H9 (cell line): Measurements from ENCODE around the gene MEIS2. TPM values are rescaled to one million over a fixed set of nuclear protein-coding genes. Genes with fewer than 3 reads are reported as not detected.

Experiments used
- DNase-seq: peaks from one replicate; pipeline ENCODE4 v3.0.0-alpha.2; 2017
- H2AFZ ChIP-seq: one replicate; pipeline ENCODE4 v1.6.1; 2013; ENCODE audit warnings: mild to moderate bottlenecking, low read length, control low read depth, moderate library complexity
- H2AK5ac ChIP-seq: 2 replicates; pipeline ENCODE4 v1.6.1; 2013; ENCODE audit warnings: low read length, control low read depth, mixed read lengths; ENCODE audit not compliant: insufficient read length
- H2BK120ac ChIP-seq: one replicate; pipeline ENCODE4 v1.6.1; 2013; ENCODE audit warnings: low read depth, mild to moderate bottlenecking, low read length, control low read depth, inconsistent platforms; ENCODE audit not compliant: poor library complexity, severe bottlenecking
- H2BK12ac ChIP-seq: 2 replicates; pipeline ENCODE4 v1.6.1; 2013; ENCODE audit warnings: low read length, control low read depth, mixed read lengths, low read depth; ENCODE audit not compliant: insufficient read length
- H2BK15ac ChIP-seq: 2 replicates; pipeline ENCODE4 v1.6.1; 2013; ENCODE audit warnings: low read depth, low read length, control low read depth
- H2BK20ac ChIP-seq: one replicate; pipeline ENCODE4 v1.6.1; 2013; ENCODE audit warnings: low read depth, mild to moderate bottlenecking, low read length, control low read depth, inconsistent platforms; ENCODE audit not compliant: poor library complexity, severe bottlenecking
- H2BK5ac ChIP-seq: 2 replicates; pipeline ENCODE4 v1.6.1; 2013; ENCODE audit warnings: low read length, control low read depth, mixed read lengths; ENCODE audit not compliant: insufficient read length
- H3K14ac ChIP-seq: 2 replicates; pipeline ENCODE4 v1.6.1; 2013; ENCODE audit warnings: low read length, control low read depth; ENCODE audit not compliant: insufficient read depth
- H3K18ac ChIP-seq: 2 replicates; pipeline ENCODE4 v1.6.1; 2013; ENCODE audit warnings: low read depth, mild to moderate bottlenecking, mixed read lengths, low read length, control low read depth; ENCODE audit not compliant: insufficient read length
- H3K23ac ChIP-seq: 2 replicates; pipeline ENCODE4 v1.6.1; 2013; ENCODE audit warnings: low read length, control low read depth, mixed read lengths, low read depth; ENCODE audit not compliant: insufficient read length
- H3K23me2 ChIP-seq: 2 replicates; pipeline ENCODE4 v1.6.1; 2013; ENCODE audit warnings: low read depth, mild to moderate bottlenecking, mixed read lengths, low read length, control low read depth; ENCODE audit not compliant: insufficient read length, poor library complexity, severe bottlenecking
- H3K27ac ChIP-seq: 2 replicates; pipeline ENCODE4 v1.5.1; 2013; ENCODE audit warnings: low read length, control low read depth, mixed read lengths, low read depth; ENCODE audit not compliant: insufficient read length
- H3K27me3 ChIP-seq: 2 replicates; pipeline ENCODE4 v1.6.1; 2013; ENCODE audit warnings: low read length, control low read depth, inconsistent platforms; ENCODE audit not compliant: insufficient read depth
- H3K4ac ChIP-seq: 2 replicates; pipeline ENCODE4 v1.6.1; 2013; ENCODE audit warnings: low read depth, mild to moderate bottlenecking, control low read depth, inconsistent platforms, low read length, moderate library complexity
- H3K4me1 ChIP-seq: 2 replicates; pipeline ENCODE4 v1.6.1; 2013; ENCODE audit warnings: low read length, control low read depth, inconsistent platforms; ENCODE audit not compliant: insufficient read depth
- H3K4me2 ChIP-seq: 2 replicates; pipeline ENCODE4 v1.6.1; 2013; ENCODE audit warnings: low read length, control low read depth, mixed read lengths; ENCODE audit not compliant: insufficient read length, insufficient read depth
- H3K56ac ChIP-seq: 2 replicates; pipeline ENCODE4 v1.6.1; 2013; ENCODE audit warnings: low read depth, mild to moderate bottlenecking, mixed read lengths, low read length, control low read depth; ENCODE audit not compliant: insufficient read length
- H3K79me1 ChIP-seq: 2 replicates; pipeline ENCODE4 v1.6.1; 2013; ENCODE audit warnings: low read depth, mild to moderate bottlenecking, moderate library complexity, low read length, control low read depth, inconsistent platforms; ENCODE audit not compliant: insufficient read depth, poor library complexity, severe bottlenecking
- H3K79me2 ChIP-seq: 2 replicates; pipeline ENCODE4 v1.6.1; 2013; ENCODE audit warnings: low read length, control low read depth, inconsistent platforms; ENCODE audit not compliant: insufficient read depth
- H3K9ac ChIP-seq: 2 replicates; pipeline ENCODE4 v1.6.1; 2013; ENCODE audit warnings: low read length, control low read depth, mixed read lengths; ENCODE audit not compliant: insufficient read length; ENCODE audit errors: extremely low read depth
- H3K9me3 ChIP-seq: one replicate; pipeline ENCODE4 v1.6.1; 2013; ENCODE audit warnings: low read depth, low read length, inconsistent platforms; ENCODE audit not compliant: control insufficient read depth
- H3T11ph ChIP-seq: one replicate; pipeline ENCODE4 v1.6.1; 2013; ENCODE audit warnings: mild to moderate bottlenecking, low read length, control low read depth, inconsistent platforms
- H4K20me1 ChIP-seq: one replicate; pipeline ENCODE4 v1.6.1; 2013; ENCODE audit not compliant: control insufficient read depth, insufficient read length, insufficient read depth
- H4K5ac ChIP-seq: 2 replicates; pipeline ENCODE4 v1.6.1; 2013; ENCODE audit warnings: low read depth, mild to moderate bottlenecking, mixed read lengths, low read length, control low read depth; ENCODE audit not compliant: insufficient read length
- H4K8ac ChIP-seq: replicated peaks from 2 replicates; pipeline ENCODE4 v1.6.1; 2013; ENCODE audit warnings: low read length, control low read depth, mixed read lengths, low read depth; ENCODE audit not compliant: insufficient read length
- H4K91ac ChIP-seq: 2 replicates; pipeline ENCODE4 v1.6.1; 2013; ENCODE audit warnings: low read depth, mild to moderate bottlenecking, moderate library complexity, mixed read lengths, low read length, control low read depth; ENCODE audit not compliant: insufficient read length
- H3K27ac Mint-ChIP-seq, 3 experiments: 2 replicates in 2 of 3; 3 replicates in 1 of 3; pipeline ENCODE4 v1.8.0; 2020 to 2021; ENCODE audit warnings: mixed read lengths in 3 of 3, mild to moderate bottlenecking in 1 of 3, moderate library complexity in 1 of 3
- H3K27me3 Mint-ChIP-seq: 2 replicates; pipeline ENCODE4 v1.8.0; 2021; ENCODE audit warnings: low read depth, mild to moderate bottlenecking, moderate library complexity, mixed read lengths
- H3K36me3 Mint-ChIP-seq, 3 experiments: 2 replicates in 2 of 3; 3 replicates in 1 of 3; pipeline ENCODE4 v1.8.0; 2020 to 2021; ENCODE audit warnings: low read depth in 3 of 3, mixed read lengths in 3 of 3; ENCODE audit not compliant: insufficient read depth in 1 of 3
- H3K4me1 Mint-ChIP-seq, 2 experiments: 2 replicates each; pipeline ENCODE4 v1.8.0; 2020; ENCODE audit warnings: mixed read lengths in 2 of 2
- H3K4me3 Mint-ChIP-seq, 2 experiments: 2 replicates in 1 of 2; 3 replicates in 1 of 2; pipeline ENCODE4 v1.8.0; 2020 to 2021; ENCODE audit warnings: mild to moderate bottlenecking in 2 of 2, mixed read lengths in 2 of 2, moderate library complexity in 1 of 2
- H3K9me3 Mint-ChIP-seq, 2 experiments: 2 replicates in 1 of 2; 3 replicates in 1 of 2; pipeline ENCODE4 v1.8.0; 2020; ENCODE audit warnings: mild to moderate bottlenecking in 2 of 2, mixed read lengths in 2 of 2, moderate library complexity in 1 of 2
- CTCF ChIP-seq: fragments of 200-600 bp; sonication (generic); conservative IDR thresholded peaks from 3 replicates; pipeline ENCODE4 v1.8.0; 2021; ENCODE audit warnings: antibody characterized with exemption, mild to moderate bottlenecking
- WGBS: extraction: QIAGEN DNeasy Blood & Tissue Kit; methylation state at CpG from one replicate; pipeline ENCODE4 v1.1.7; 2013; ENCODE audit warnings: missing lambda C conversion rate, low lambda C conversion rate, mixed read lengths; ENCODE audit not compliant: insufficient read length; ENCODE audit errors: extremely low coverage; 5-methylcytosine and 5-hydroxymethylcytosine counted together
- microRNA-seq: library from miRNA; unstranded; fragments of <30 nt; microRNA quantifications from one replicate; pipeline ENCODE4, GENCODE V29; 2020; ENCODE audit warnings: borderline microRNAs expressed
- total RNA-seq: library from RNA; stranded (reverse); gene quantifications from 2 replicates; pipeline ENCODE4 v1.2.1, GENCODE V29; 2021

MEIS2 gene
- total RNA-seq, 1 experiment from 2014 or later, result 0.35 TPM

GRCh38 chr15:36841193-36841592 is 259.2 kb downstream of the MEIS2 start:
- no peak overlapping the region for H3K4me3 Mint-ChIP-seq
- H3K56ac ChIP-seq, result no peak overlapping the region
- no peak overlapping the region for H3K18ac ChIP-seq
- no peaks in the 10 kb centered on the region for H3K9me3 ChIP-seq
- H3K4me1 Mint-ChIP-seq, result peaks cover 9 to 12% of the 10 kb centered on the region in 2 experiments
- H4K8ac ChIP-seq, result no peak overlapping the region
- no peak overlapping the region for H2BK12ac ChIP-seq
- WGBS, result no CpG with 5 or more reads among the region's 5 CpGs
- no peak overlapping the region for H3K4me2 ChIP-seq
- H3K9me3 Mint-ChIP-seq, result no peaks in the 10 kb centered on the region
- no peak overlapping the region for H2BK5ac ChIP-seq
- H3T11ph ChIP-seq, result no peak overlapping the region
- H4K91ac ChIP-seq, result no peak overlapping the region
- no peak overlapping the region for H2BK20ac ChIP-seq
- H2BK120ac ChIP-seq, result no peak overlapping the region
- H3K23ac ChIP-seq, result no peak overlapping the region
- no peak overlapping the region for H2AFZ ChIP-seq
- H3K4me1 ChIP-seq, result no peaks in the 10 kb centered on the region
- H3K36me3 Mint-ChIP-seq, result no peaks in the 10 kb centered on the region
- no peak overlapping the region for H3K4ac ChIP-seq
- no peak overlapping the region for H2BK15ac ChIP-seq
- no peak overlapping the region for H3K9ac ChIP-seq
- H3K27me3 ChIP-seq, result no peaks in the 10 kb centered on the region
- H3K23me2 ChIP-seq, result no peaks in the 10 kb centered on the region
- no peak for DNase-seq
- no peak overlapping the region for H2AK5ac ChIP-seq
- no peak overlapping the region for H3K27ac Mint-ChIP-seq
- no peaks in the 10 kb centered on the region for H4K20me1 ChIP-seq
- H3K79me1 ChIP-seq, result no peaks in the 10 kb centered on the region
- H3K14ac ChIP-seq, result no peak overlapping the region
- H3K79me2 ChIP-seq, result no peaks in the 10 kb centered on the region
- H4K5ac ChIP-seq, result no peak overlapping the region
- H3K27ac ChIP-seq, result no peak overlapping the region
- no peaks in the 10 kb centered on the region for H3K27me3 Mint-ChIP-seq
- no peak for TF ChIP-seq CTCF

Small RNA genes within 50 kb of the gene (microRNA-seq; reads per million reads assigned to microRNA genes)
- not detected for gene MIR8063
